Keratinocyte (primary cell): ENCODE results near the gene BHLHE23.

ENCODE experiments used
- CTCF ChIP-seq, 3 experiments: IDR thresholded peaks in 1 of 3; conservative IDR thresholded peaks in 1 of 3; optimal IDR thresholded peaks in 1 of 3; 2 replicates in 2 of 3; 3 replicates in 1 of 3; pipeline versions ENCODE3 to v1.5.1; 2011; ENCODE audit warnings: low read length in 3 of 3, mild to moderate bottlenecking in 3 of 3, moderate library complexity in 2 of 3, control low read depth in 1 of 3, inconsistent platforms in 1 of 3; ENCODE audit not compliant: insufficient read depth in 2 of 3; ENCODE audit errors: extremely low read depth in 1 of 3
- EZH2 ChIP-seq: IDR thresholded peaks from one replicate; pipeline ENCODE4 v1.6.1; 2012; ENCODE audit warnings: inconsistent platforms, mild to moderate bottlenecking, low read length, moderate library complexity

- TF ChIP-seq CTCF (optimal IDR thresholded peaks at IDR 0.05 in 1 of 3, IDR thresholded peaks at IDR 0.05 in 1 of 3, conservative IDR thresholded peaks at IDR 0.05 in 1 of 3; ENCODE audit: extremely low read depth in 1 of 3, insufficient read depth in 2 of 3, low read length in 3 of 3) (no peak), EZH2 (no peak)
Observed at GRCh38 chr20:63050406-63050805, 43.6 kb upstream of the BHLHE23 start.
